ENCODE results near the gene JPH3.

Gene JPH3

GRCh38 chr16:87727346-87727745 lies 125.0 kb downstream of the JPH3 start:
- H3K4me1 Mint-ChIP-seq (ENCODE audit: low read depth): no peaks in the 10 kb centered on the region
- H3K36me3 Mint-ChIP-seq (ENCODE audit: low read depth): peaks cover 22% of the 10 kb centered on the region
- no peak overlapping the region for H3K27ac Mint-ChIP-seq

GRCh38 chr16:87728026-87728425 lies 125.7 kb downstream of the JPH3 start:
- peaks cover 23% of the 10 kb centered on the region for H3K36me3 Mint-ChIP-seq (ENCODE audit: low read depth)

More at GRCh38 chr16:87727346-87727745, 125.0 kb downstream of the JPH3 start:
- Mint-ChIP-seq H3K9me3 (no peaks in the 10 kb centered on the region), H3K27me3 (ENCODE audit: low read depth) (no peaks in the 10 kb centered on the region), H3K4me3 (no peak overlapping the region)

GRCh38 chr16:87729266-87729954 lies 127.1 kb downstream of the JPH3 start:
- peaks cover 25% of the 10 kb centered on the region for H3K36me3 Mint-ChIP-seq (ENCODE audit: low read depth)
- H3K4me1 Mint-ChIP-seq (ENCODE audit: low read depth): peaks cover 8% of the 10 kb centered on the region
- no peaks in the 10 kb centered on the region for H3K9me3 Mint-ChIP-seq
- H3K4me3 Mint-ChIP-seq: no peak overlapping the region
- H3K27ac Mint-ChIP-seq: peak overlapping the region; percentile 55
- no peaks in the 10 kb centered on the region for H3K27me3 Mint-ChIP-seq (ENCODE audit: low read depth)

More at GRCh38 chr16:87728026-87728425, 125.7 kb downstream of the JPH3 start:
- Mint-ChIP-seq H3K4me3 (no peak overlapping the region), H3K27me3 (ENCODE audit: low read depth) (no peaks in the 10 kb centered on the region), H3K4me1 (ENCODE audit: low read depth) (peaks cover 1% of the 10 kb centered on the region), H3K27ac (no peak overlapping the region), H3K9me3 (no peaks in the 10 kb centered on the region)

GRCh38 chr16:87731607-87732006 lies 129.3 kb downstream of the JPH3 start:
- Mint-ChIP-seq H3K4me3 (no peak overlapping the region), H3K27ac (no peak overlapping the region), H3K4me1 (ENCODE audit: low read depth) (peaks cover 10% of the 10 kb centered on the region), H3K27me3 (ENCODE audit: low read depth) (no peaks in the 10 kb centered on the region), H3K36me3 (ENCODE audit: low read depth) (peaks cover 27% of the 10 kb centered on the region), H3K9me3 (no peaks in the 10 kb centered on the region)

- Mint-ChIP-seq H3K36me3 (ENCODE audit: low read depth) (peaks cover 22% of the 10 kb centered on the region), H3K4me1 (ENCODE audit: low read depth) (peaks cover 10% of the 10 kb centered on the region), H3K9me3 (no peaks in the 10 kb centered on the region), H3K27me3 (ENCODE audit: low read depth) (no peaks in the 10 kb centered on the region), H3K4me3 (no peak overlapping the region), H3K27ac (no peak overlapping the region)
Observed at GRCh38 chr16:87733190-87733589, 130.9 kb downstream of the JPH3 start.

GRCh38 chr16:87734644-87735043 lies 132.3 kb downstream of the JPH3 start:
- Mint-ChIP-seq H3K9me3 (no peaks in the 10 kb centered on the region), H3K4me3 (no peak overlapping the region), H3K36me3 (ENCODE audit: low read depth) (peaks cover 16% of the 10 kb centered on the region), H3K27me3 (ENCODE audit: low read depth) (no peaks in the 10 kb centered on the region), H3K27ac (no peak overlapping the region), H3K4me1 (ENCODE audit: low read depth) (peaks cover 10% of the 10 kb centered on the region)

GRCh38 chr16:87735270-87736007 lies 133.1 kb downstream of the JPH3 start:
- no peaks in the 10 kb centered on the region for H3K27me3 Mint-ChIP-seq (ENCODE audit: low read depth)
- H3K4me1 Mint-ChIP-seq (ENCODE audit: low read depth): peaks cover 10% of the 10 kb centered on the region
- peaks cover 15% of the 10 kb centered on the region for H3K36me3 Mint-ChIP-seq (ENCODE audit: low read depth)
- no peak overlapping the region for H3K4me3 Mint-ChIP-seq
- no peaks in the 10 kb centered on the region for H3K9me3 Mint-ChIP-seq
- H3K27ac Mint-ChIP-seq: no peak overlapping the region

- no peaks in the 10 kb centered on the region for H3K9me3 Mint-ChIP-seq
- H3K4me3 Mint-ChIP-seq: no peak overlapping the region
Observed at GRCh38 chr16:87736008-87736382, 133.7 kb downstream of the JPH3 start.

GRCh38 chr16:87739801-87740200 lies 137.5 kb downstream of the JPH3 start:
- Mint-ChIP-seq H3K4me3 (no peak overlapping the region), H3K27ac (no peak overlapping the region), H3K36me3 (ENCODE audit: low read depth) (peaks cover 10% of the 10 kb centered on the region), H3K4me1 (ENCODE audit: low read depth) (no peaks in the 10 kb centered on the region), H3K9me3 (no peaks in the 10 kb centered on the region), H3K27me3 (ENCODE audit: low read depth) (no peaks in the 10 kb centered on the region)

More at GRCh38 chr16:87736008-87736382, 133.7 kb downstream of the JPH3 start:
- H3K4me1 Mint-ChIP-seq (ENCODE audit: low read depth): peaks cover 10% of the 10 kb centered on the region
- H3K36me3 Mint-ChIP-seq (ENCODE audit: low read depth): peaks cover 14% of the 10 kb centered on the region
- no peak overlapping the region for H3K27ac Mint-ChIP-seq
- no peaks in the 10 kb centered on the region for H3K27me3 Mint-ChIP-seq (ENCODE audit: low read depth)

GRCh38 chr16:87740441-87740840 lies 138.1 kb downstream of the JPH3 start:
- H3K36me3 Mint-ChIP-seq (ENCODE audit: low read depth): peaks cover 13% of the 10 kb centered on the region
- no peak overlapping the region for H3K27ac Mint-ChIP-seq
- H3K4me3 Mint-ChIP-seq: no peak overlapping the region

GRCh38 chr16:87740909-87741424 lies 138.7 kb downstream of the JPH3 start:
- Mint-ChIP-seq H3K9me3 (no peaks in the 10 kb centered on the region), H3K4me1 (ENCODE audit: low read depth) (no peaks in the 10 kb centered on the region), H3K36me3 (ENCODE audit: low read depth) (peaks cover 13% of the 10 kb centered on the region)

More at GRCh38 chr16:87740441-87740840, 138.1 kb downstream of the JPH3 start:
- H3K27me3 Mint-ChIP-seq (ENCODE audit: low read depth): no peaks in the 10 kb centered on the region
- no peaks in the 10 kb centered on the region for H3K9me3 Mint-ChIP-seq
- no peaks in the 10 kb centered on the region for H3K4me1 Mint-ChIP-seq (ENCODE audit: low read depth)

GRCh38 chr16:87741700-87742415 lies 139.6 kb downstream of the JPH3 start:
- Mint-ChIP-seq H3K27ac (no peak overlapping the region), H3K9me3 (no peaks in the 10 kb centered on the region), H3K27me3 (ENCODE audit: low read depth) (no peaks in the 10 kb centered on the region), H3K36me3 (ENCODE audit: low read depth) (peaks cover 17% of the 10 kb centered on the region), H3K4me1 (ENCODE audit: low read depth) (no peaks in the 10 kb centered on the region), H3K4me3 (no peak overlapping the region)

More at GRCh38 chr16:87740909-87741424, 138.7 kb downstream of the JPH3 start:
- no peak overlapping the region for H3K27ac Mint-ChIP-seq
- no peaks in the 10 kb centered on the region for H3K27me3 Mint-ChIP-seq (ENCODE audit: low read depth)
- no peak overlapping the region for H3K4me3 Mint-ChIP-seq

GRCh38 chr16:87742781-87743490 lies 140.6 kb downstream of the JPH3 start:
- Mint-ChIP-seq H3K36me3 (ENCODE audit: low read depth) (peaks cover 18% of the 10 kb centered on the region), H3K4me1 (ENCODE audit: low read depth) (no peaks in the 10 kb centered on the region), H3K27ac (no peak overlapping the region), H3K9me3 (no peaks in the 10 kb centered on the region), H3K4me3 (no peak overlapping the region), H3K27me3 (ENCODE audit: low read depth) (no peaks in the 10 kb centered on the region)

Data from T-helper 1 cell treated with Interleukin-12 subunit alpha and Interleukin-12 subunit beta and Interleukin-4 antibody, amounts not matched to agents 30 μg/mL and 1 μg/mL, for 36 hours (primary cell).